ENCODE measurements around the gene LEFTY1. TPM values are rescaled to one million over a fixed set of nuclear protein-coding genes. Genes with fewer than 3 reads are reported as not detected.

Gene LEFTY1
- total and polyA plus RNA-seq, 2 of the 4 experiments (the other 2 are of a cell fraction) = not detected

DNA sequence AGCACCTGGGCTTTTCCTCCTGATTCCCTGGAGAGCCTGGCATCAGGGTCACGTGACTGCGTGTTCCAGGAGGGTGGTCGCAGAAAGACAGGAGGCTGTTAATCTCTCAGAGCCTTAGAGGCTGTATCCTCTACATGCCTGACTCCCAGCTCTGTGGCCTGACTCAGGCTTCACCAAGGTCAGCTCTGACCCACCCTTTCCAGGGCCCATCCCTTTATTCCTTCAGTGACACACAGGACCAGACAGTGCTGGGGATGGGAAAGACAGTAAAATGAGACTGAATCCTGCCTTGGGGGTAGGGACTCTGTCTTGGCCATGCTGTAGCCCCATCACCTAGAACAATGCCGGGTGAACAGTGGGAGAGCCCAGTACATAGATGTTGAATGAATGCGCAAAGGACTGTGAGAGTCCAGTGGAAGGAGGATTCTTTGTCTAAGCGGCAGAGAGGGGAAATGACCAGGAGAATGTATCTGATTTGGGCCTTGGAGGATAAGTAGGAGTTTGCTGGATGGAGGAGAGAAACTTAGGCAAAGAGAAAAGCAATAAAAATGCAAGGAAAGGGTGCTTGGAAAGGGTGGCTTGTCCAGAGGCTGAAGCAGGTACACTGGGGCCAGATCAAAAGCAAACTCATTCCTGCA is 46.0 kb downstream of the LEFTY1 start:
- ATAC-seq (ENCODE audit: low read depth) (no peak), DNase-seq (no peak)
- BruUV-seq (replicated peaks) = no TSS peak
- peak overlapping the region; percentile 17 for H2AFZ ChIP-seq (replicated peaks; ENCODE audit: low read length, poor library complexity)
- H3K27ac ChIP-seq (ENCODE audit: insufficient read depth, low read length) = no peak overlapping the region
- H3K79me1 ChIP-seq (ENCODE audit: low read depth in 1 of 2, low read length in 2 of 2) = no peaks in the 10 kb centered on the region
- no peaks in the 10 kb centered on the region; the same call in 1 of the 2 replicates for H3K4me1 ChIP-seq (ENCODE audit: control insufficient read depth, insufficient read depth, low read length)
- H3K9me1 ChIP-seq (ENCODE audit: insufficient read depth, low read length) = no peaks in the 10 kb centered on the region
- no peak overlapping the region for H2BK120ac ChIP-seq (ENCODE audit: low read depth, low read length)
- TF ChIP-seq BHLHE40 (IDR thresholded peaks at IDR 0.05; ENCODE audit: low read depth, low read length) (no peak), NFE2L2 (IDR thresholded peaks at IDR 0.05; ENCODE audit: low read depth, low read length) (no peak), RCOR1 (IDR thresholded peaks at IDR 0.05; ENCODE audit: insufficient replicate concordance, low read length) (no peak), MAFK (IDR thresholded peaks at IDR 0.05; ENCODE audit: low read depth, low read length) (no peak), POLR2A (IDR thresholded peaks at IDR 0.05; ENCODE audit: low read depth, low read length) (no peak), RAD21 (IDR thresholded peaks at IDR 0.05; ENCODE audit: low read length) (no peak), CEBPB (IDR thresholded peaks at IDR 0.05; ENCODE audit: low read depth, low read length) (no peak), FOS (IDR thresholded peaks at IDR 0.05; ENCODE audit: low read depth, low read length) (no peak)
- TF ChIP-seq, protein P1, sequence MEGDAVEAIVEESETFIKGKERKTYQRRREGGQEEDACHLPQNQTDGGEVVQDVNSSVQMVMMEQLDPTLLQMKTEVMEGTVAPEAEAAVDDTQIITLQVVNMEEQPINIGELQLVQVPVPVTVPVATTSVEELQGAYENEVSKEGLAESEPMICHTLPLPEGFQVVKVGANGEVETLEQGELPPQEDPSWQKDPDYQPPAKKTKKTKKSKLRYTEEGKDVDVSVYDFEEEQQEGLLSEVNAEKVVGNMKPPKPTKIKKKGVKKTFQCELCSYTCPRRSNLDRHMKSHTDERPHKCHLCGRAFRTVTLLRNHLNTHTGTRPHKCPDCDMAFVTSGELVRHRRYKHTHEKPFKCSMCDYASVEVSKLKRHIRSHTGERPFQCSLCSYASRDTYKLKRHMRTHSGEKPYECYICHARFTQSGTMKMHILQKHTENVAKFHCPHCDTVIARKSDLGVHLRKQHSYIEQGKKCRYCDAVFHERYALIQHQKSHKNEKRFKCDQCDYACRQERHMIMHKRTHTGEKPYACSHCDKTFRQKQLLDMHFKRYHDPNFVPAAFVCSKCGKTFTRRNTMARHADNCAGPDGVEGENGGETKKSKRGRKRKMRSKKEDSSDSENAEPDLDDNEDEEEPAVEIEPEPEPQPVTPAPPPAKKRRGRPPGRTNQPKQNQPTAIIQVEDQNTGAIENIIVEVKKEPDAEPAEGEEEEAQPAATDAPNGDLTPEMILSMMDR (conservative IDR thresholded peaks at IDR 0.05; ENCODE audit: low read depth, low read length) = no peak
- TF ChIP-seq, protein P2, sequence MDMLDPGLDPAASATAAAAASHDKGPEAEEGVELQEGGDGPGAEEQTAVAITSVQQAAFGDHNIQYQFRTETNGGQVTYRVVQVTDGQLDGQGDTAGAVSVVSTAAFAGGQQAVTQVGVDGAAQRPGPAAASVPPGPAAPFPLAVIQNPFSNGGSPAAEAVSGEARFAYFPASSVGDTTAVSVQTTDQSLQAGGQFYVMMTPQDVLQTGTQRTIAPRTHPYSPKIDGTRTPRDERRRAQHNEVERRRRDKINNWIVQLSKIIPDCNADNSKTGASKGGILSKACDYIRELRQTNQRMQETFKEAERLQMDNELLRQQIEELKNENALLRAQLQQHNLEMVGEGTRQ (IDR thresholded peaks at IDR 0.05; ENCODE audit: low read depth, low read length) = no peak
- TF ChIP-seq, protein P3, sequence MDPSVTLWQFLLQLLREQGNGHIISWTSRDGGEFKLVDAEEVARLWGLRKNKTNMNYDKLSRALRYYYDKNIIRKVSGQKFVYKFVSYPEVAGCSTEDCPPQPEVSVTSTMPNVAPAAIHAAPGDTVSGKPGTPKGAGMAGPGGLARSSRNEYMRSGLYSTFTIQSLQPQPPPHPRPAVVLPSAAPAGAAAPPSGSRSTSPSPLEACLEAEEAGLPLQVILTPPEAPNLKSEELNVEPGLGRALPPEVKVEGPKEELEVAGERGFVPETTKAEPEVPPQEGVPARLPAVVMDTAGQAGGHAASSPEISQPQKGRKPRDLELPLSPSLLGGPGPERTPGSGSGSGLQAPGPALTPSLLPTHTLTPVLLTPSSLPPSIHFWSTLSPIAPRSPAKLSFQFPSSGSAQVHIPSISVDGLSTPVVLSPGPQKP (IDR thresholded peaks at IDR 0.05; ENCODE audit: borderline replicate concordance, low read depth, low read length) = no peak
- H3K18ac ChIP-seq (ENCODE audit: low read depth, low read length) = no peak overlapping the region
- intact Hi-C loops (cut with micrococcal nuclease) = loop anchor here (10.0 kb wide), 1 partner anchor 132 kb away; no protein-coding TSS in a partner anchor
- H2BK20ac ChIP-seq (ENCODE audit: low read depth, low read length) = no peak overlapping the region
- 0 out of 4 replicates have a peak overlapping the region, but pooled peaks of 1 of the 2 experiments have one; percentile 5 for H4K8ac ChIP-seq (ENCODE audit: low read depth in 2 of 2, low read length in 2 of 2)
- H3K14ac ChIP-seq (replicated peaks; ENCODE audit: low read depth, low read length) = no peak overlapping the region
- ChIA-PET POLR2A (ENCODE audit: unreplicated experiment) (no interaction called here), CTCF (no interaction called here)
- no peaks in the 10 kb centered on the region for H3K9me3 ChIP-seq (ENCODE audit: control insufficient read depth, insufficient read depth, low read length)
- no peak overlapping the region for H2BK15ac ChIP-seq (ENCODE audit: low read depth, low read length)
- H3K23ac ChIP-seq (ENCODE audit: low read depth, low read length) = no peak overlapping the region
- WGBS, 2 experiments (ENCODE audit: extremely low coverage in 2 of 2, insufficient read length in 1 of 2) = 98% methylated on average over 6 of the region's 6 CpGs; no CpG with 5 or more reads in 1 of the 2 experiments
- no peaks in the 10 kb centered on the region for H3K27me3 ChIP-seq (ENCODE audit: control insufficient read depth, insufficient read depth, low read length)
- no peak overlapping the region for H2AK9ac ChIP-seq (replicated peaks; ENCODE audit: low read depth, low read length, poor library complexity)
- no peak overlapping the region for H3K4me3 ChIP-seq (ENCODE audit: insufficient read depth, low read depth, low read length)
- no peak overlapping the region for H4K5ac ChIP-seq (ENCODE audit: low read depth, low read length)
- no peak overlapping the region for H4K91ac ChIP-seq (ENCODE audit: insufficient read depth, low read depth, low read length)
- dilution Hi-C loops (cut with HindIII; ENCODE audit: low sequenced_read_pairs, unreplicated experiment) = no loop called here
- H3K4me2 ChIP-seq (ENCODE audit: low read depth, low read length) = no peak overlapping the region
- no peak overlapping the region for H2AK5ac ChIP-seq (ENCODE audit: low read depth, low read length)
- no peak overlapping the region for H3K56ac ChIP-seq (ENCODE audit: extremely low read depth, insufficient read depth, low read length)
- H3K4ac ChIP-seq (ENCODE audit: low read depth, low read length) = no peak overlapping the region
- no peaks in the 10 kb centered on the region for H4K20me1 ChIP-seq (ENCODE audit: insufficient read depth, low read length)
- peaks cover 45% of the 10 kb centered on the region for H3K36me3 ChIP-seq (ENCODE audit: control insufficient read depth, insufficient read depth, low read length)
- H2BK5ac ChIP-seq (ENCODE audit: low read depth, low read length, poor library complexity, severe bottlenecking) = no peak overlapping the region
- no peak overlapping the region for H3K9ac ChIP-seq (ENCODE audit: low read depth, low read length)
- in situ Hi-C loops (cut with MboI; ENCODE audit: low sequenced_read_pairs) = loop anchor here (10.0 kb wide), 1 partner anchor 368 kb away; no protein-coding TSS in a partner anchor
